Caki2 (cell line): ENCODE results near the gene PALB2. TPM values are rescaled to one million over a fixed set of nuclear protein-coding genes. Genes with fewer than 3 reads are reported as not detected.
A peak's percentile ranks its signal among the peaks of the same experiment; 100 is the strongest.
"Not testable (repeated sequence)": the region's sequence is repeated elsewhere in the genome, so short reads cannot be mapped to it uniquely, and the experiment has no call there.

Source experiments
- DNase-seq: peaks from one replicate; pipeline ENCODE4 v3.0.0-alpha.2; 2015; ENCODE audit warnings: low read depth
- in situ Hi-C: cut with HindIII; loops from 2 replicates; pipeline ENCODE4 v1.10.0; 2016; ENCODE audit warnings: low sequenced_read_pairs, low pct_unique_long_range_greater_than_20kb, mixed read lengths
- total RNA-seq: library from RNA; depleted of rRNA; stranded (reverse); fragments of >200 nt; shearing (Covaris generic); gene quantifications from 2 replicates; pipeline ENCODE4 v1.2.3, GENCODE V29; 2014; ENCODE audit warnings: low replicate concordance

PALB2 gene
- total RNA-seq, 1 experiment from 2014 or later, result 8.0 TPM

DNA sequence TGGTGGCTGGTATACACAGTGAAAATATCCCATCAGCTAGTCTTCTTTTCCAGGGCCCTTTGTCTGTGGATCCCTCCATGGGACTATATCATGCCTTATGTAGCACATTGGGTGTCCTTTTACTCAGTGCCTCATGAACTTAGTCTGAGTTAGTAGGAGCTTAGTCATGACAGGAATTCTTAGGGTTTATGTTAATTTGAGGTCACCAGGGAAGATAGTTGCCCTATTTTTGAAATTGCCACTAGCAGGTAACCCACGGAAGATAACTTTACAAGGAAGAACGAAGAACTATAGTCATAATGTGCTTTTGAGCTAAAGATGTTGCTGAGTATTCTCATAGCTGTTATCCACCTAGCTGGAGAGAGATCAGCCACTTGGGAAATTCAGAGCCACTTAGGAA is 22.8 kb upstream of the PALB2 start:
- in situ Hi-C loops, result no loop called here
- no peak for DNase-seq

DNA sequence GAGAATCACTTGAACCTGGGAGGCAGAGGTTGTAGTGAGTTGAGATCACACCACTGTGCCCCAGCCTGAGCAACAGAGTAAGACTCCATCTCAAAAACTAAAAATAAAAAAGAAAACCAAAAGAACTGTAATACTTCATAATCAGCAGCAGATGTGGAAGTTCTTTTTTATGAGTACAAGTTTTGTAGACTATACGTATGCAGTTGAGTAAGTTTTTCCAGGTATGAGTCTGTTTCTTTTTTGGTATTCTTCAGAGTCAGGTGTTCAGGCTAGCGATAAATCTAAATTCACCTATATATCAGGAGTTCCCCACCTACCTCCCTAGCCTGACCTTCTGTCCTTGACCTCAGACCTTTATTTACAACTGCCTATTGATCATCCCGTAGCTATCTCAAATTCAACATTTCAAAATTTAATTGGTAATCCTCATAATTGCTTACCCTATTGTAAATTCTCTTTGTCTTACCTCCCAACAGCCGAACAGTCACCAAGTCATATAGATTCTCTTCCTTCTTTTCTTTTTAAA is 10.9 kb upstream of the PALB2 start:
- in situ Hi-C loops, result no loop called here
- no peak for DNase-seq

DNA sequence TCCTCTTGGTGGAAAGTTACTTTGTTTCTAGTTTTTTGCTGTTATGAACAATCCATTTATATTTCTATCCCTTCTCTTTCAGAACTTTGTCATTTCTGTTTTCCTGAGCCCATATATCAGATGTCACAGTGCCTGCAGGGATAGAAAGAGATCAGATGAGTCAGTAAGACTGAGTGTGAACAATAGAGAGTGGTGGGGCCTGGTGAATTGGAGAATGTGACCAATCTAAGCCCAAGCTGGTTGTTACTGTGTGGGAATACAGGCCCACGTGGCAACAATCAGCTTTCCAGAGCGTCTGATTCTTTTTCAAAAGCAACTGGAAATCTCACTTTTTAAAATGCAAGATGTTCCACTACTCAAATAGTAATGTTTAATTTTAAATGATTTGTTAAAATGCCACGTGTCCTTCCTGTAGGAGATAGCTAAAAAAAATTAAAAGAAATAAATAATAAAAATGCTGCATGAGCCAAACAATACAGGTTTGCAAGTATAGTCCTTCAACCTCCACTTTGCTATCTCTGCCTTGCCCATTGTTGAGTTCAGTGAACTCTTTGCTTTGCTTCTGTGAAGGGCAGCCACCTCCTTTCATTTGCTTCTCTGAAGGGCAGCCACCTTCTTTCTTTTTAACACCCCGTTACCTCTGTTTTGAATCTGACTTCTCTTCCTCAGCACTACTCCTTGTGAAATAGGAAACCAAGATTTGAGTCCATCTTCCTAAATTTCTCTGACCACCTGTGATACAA is 9.7 kb upstream of the PALB2 start:
- in situ Hi-C loops, result no loop called here
- no peak for DNase-seq

DNA sequence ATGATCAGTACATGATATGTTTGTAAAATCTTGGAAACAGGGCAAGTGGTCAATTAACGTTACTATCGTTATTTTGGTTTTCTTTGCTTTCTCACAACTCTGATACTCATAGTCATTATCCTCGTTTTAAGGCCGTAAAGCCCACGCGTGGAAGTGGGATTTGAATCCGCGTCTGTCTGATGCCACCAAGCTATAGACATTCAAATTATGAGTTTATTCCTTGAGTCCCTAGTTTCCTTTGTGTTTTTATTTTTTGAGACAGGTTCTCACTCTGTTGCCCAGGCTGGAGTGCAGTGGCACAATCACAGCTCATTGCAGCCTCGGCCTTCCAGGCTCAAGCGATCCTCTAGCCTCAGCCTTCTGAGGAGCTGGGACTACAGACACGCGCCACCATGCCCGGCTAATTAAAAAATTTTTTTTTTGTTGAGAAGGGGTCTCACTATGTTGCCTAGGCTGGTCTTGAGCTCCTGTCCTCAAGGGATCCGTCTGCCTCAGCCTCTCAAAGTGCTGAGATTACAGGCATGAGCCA is 1.2 kb upstream of the PALB2 start:
- DNase-seq, result no peak
- in situ Hi-C loops, result no loop called here

DNA sequence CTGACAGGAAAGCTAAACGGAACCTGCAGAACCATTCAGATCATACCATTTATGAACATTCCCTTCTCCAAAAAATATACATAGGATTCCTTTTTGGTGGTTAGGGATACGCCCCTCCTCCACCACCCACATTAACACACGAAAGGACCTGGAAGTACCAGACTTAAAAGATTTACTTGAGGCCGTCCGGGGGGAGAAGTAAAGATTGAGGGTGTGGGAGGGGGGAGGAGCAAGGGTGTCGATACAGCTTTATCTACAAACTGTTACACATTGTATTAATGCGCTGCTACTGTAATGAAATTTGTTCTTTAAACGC is 537 bp downstream of the PALB2 start:
- in situ Hi-C loops, result no loop called here

DNA sequence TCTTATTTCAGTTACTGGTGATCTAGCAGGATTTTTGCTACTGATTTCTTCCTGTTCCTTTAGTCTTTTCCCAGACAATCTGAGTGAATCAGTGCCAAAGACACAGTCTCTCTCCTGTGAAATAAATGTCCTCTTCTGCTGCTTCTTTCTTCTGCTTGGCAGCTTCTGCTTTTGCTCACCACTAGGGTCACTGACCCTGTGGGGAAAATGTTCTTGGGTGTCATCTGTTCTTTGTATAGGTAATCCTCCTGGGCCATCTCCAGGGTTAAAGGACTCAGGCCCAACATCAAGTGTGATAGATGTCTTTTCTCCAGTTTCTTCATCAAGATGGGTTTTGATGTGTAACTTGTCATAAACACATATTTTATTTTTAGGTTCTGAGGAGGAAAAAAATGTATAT is 5.2 kb downstream of the PALB2 start:
- in situ Hi-C loops, result no loop called here

More for the DNA sequence above, 537 bp downstream of the PALB2 start:
- no peak for DNase-seq

DNA sequence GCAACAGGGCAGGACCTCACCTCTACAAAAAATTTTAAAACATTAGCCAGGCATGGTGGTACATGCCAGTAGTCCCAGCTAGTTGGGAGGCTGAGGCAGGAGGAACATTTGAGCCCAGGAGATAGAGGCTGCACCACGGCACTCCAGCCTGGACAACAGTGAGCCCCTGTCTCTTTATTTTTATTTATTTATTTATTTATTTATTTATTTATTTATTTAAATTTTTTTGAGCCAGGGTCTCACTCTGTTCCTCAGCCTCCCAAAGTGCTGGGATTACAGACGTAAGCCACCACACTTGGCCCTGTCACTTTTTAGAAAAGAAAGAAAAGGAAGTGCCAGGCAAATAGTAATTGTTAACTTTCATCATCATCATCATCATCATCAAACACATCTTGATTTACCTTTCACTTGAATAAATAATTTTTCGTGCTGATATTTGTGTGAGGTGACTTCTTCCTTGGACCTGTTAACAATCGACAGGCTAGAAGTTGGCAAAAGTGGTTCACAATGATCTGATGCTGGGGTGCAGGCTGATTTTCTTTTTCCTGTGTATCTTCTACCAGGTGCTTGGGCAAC is 6.6 kb downstream of the PALB2 start:
- no peak for DNase-seq
- in situ Hi-C loops, result no loop called here

More for the DNA sequence above, 5.2 kb downstream of the PALB2 start:
- DNase-seq, result no peak

DNA sequence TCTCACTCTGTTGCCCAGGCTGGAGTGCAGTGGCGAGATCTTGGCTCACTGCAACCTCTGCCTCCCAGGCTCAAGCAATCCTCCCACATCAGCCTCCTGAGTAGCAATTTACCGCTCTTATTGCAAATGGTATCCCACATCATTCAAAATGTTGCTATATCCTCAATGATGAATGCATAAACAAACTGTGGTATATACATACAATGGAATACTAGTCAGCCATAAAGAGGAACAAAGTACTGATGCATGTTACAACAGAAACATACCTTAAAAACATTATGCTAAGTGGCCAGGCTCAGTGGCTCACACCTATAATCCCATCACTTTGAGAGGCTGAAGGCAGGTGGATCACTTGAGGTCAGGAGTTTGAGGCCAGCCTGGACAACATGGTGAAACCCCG is 9.2 kb downstream of the PALB2 start:
- DNase-seq, in situ Hi-C loops: not testable (repeated sequence)

DNA sequence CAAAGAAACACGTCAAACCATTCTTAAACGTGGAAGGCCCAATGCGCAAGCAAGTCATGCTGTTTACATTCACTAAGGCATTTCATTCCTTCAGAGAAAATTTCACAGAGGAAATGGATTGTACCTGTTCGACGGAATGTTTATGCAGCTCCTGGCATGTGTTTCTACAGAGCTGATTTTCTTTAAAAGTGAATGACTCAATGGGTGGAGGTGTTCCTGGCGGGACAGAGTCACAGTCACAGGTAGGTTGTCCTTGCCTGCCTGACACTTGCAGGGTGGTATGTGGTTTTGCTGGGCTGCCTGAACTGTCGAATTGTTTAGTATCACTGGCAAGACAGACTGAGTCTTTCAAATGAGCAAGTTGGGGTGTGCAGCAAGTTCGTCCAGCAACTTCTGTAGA is 11.6 kb downstream of the PALB2 start:
- in situ Hi-C loops, result no loop called here
- no peak for DNase-seq

DNA sequence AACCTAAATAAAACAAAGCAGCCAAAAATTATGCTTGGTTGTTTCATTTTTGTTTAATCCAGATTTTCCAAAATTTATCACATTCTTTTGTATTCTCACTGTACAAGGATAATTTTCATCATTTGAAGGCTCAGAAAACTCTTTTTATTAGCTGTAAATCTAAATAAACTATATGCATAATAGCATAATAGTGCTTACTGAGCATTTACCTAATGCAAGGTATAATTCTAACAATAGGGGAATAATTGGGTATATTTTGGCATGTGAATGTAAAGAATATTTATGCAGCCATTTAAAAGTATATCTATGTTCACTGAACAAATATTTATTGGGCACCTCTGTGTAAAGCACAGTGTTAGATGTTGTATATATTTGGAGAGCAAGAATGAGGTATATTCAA is 17.0 kb downstream of the PALB2 start:
- no peak for DNase-seq
- in situ Hi-C loops, result no loop called here

DNA sequence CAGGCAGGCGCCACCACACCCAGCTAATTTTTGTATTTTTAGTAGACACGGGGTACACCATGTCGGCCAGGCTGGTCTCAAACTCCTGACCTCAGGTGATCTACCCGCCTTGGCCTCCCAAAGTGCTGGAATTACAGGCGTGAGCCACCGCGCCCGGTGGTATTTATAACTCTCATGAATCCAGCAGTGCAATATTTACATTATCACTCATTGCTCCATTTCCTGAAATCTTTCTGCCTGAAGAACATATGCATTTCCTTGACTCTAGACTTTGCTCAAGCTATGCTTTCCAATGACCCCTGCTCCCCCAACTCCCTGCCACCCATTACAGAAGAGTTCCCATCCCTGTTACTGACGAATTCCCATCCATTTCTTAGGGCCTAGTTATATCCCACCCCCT is 25.3 kb downstream of the PALB2 start:
- in situ Hi-C loops, result no loop called here
- DNase-seq, result no peak

DNA sequence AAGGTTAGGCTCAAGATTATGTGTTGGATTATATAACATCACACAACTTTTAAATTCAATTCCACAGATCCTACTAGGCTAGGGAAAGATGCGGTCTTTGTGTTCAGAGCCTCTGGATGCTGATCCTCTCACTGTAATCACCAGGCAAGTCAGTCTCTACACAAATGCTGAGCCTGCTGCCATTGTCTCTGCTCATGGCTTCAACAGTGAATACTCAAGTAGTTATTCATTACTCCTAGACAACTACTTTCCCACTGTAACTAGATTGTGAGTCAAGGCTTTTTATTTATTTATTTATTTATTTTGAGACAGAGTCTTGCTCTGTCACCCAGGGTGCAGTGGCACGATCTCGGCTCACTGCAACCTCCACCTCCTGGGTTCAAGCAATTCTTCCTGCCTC is 29.2 kb downstream of the PALB2 start:
- in situ Hi-C loops, result no loop called here
- DNase-seq, result peak; percentile 64

DNA sequence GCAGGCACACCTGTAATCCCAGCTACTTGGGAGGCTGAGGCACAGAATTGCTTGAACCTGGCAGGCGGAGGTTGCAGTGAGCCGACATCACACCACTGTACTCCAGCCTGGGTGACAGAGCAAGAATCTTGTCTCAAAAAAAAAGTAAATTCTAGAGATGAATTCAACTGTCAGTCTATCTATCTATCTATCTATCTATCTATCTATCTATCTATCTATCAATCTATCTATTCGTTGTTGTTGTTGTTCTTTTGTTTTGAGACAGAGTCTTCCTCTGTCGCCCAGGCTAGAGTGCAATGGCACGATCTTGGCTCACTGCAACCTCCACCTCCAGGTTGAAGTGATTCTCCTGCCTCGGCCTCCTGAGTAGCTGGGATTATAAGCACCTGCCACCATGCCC is 30.2 kb downstream of the PALB2 start:
- in situ Hi-C loops, DNase-seq: not testable (repeated sequence)

DNA sequence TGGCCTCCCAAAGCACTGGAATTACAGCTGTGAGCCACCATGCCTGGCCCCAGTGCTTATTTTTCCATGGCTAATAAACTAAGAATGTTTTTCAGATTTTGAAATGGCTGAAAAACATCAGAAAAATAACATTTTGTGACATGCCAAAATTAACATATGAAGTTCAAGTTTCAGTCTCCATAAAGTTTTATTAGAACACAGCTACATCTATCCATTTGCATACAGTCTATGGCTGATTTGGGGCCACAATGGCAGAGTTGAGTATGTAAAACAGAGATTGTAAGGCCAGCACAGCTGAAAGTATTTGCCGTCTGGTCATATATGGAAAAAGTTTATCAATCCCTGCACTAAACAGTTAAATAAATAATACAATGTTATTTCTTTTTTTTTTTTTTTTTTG is 31.2 kb downstream of the PALB2 start:
- DNase-seq, result no peak
- in situ Hi-C loops, result no loop called here

DNA sequence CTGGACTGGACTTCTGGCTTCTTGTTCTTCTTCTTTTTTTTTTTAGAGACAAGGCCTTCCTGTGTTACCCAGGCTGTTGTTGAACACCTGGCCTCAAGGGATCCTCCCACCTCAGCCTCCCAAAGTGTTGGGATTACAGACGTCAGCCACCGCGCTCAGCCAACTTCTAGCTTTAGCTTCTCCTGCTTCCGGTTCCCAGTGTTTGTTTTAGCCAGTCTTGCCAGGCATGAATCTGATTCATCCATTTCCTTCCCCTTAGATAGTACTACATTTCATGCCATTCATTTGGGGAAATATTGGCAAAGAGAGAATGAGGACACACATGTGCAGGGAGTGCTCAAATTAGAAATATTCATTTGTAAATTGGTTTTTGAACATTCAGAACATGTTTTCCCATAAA is 32.9 kb downstream of the PALB2 start:
- peak; percentile 53 for DNase-seq
- in situ Hi-C loops, result no loop called here

DNA sequence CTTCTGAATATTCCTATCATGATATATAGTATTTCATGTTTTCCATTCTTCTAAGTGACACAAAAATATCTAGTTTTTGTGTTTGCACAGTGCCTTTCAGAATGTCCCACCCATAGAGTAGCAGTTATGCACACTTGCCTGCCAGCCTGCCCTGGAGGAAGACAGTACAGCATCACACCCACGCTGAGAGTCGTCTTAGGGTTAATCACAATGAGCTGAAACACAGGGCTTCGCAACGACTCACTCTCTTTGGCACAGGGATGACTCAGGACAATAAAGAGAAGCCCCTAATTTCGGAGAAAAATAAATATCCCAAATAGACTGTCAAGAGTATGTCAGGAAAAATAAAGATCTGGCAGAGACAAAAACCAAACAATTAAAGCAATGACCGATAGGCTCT is 33.4 kb downstream of the PALB2 start:
- DNase-seq, result no peak
- in situ Hi-C loops, result no loop called here

DNA sequence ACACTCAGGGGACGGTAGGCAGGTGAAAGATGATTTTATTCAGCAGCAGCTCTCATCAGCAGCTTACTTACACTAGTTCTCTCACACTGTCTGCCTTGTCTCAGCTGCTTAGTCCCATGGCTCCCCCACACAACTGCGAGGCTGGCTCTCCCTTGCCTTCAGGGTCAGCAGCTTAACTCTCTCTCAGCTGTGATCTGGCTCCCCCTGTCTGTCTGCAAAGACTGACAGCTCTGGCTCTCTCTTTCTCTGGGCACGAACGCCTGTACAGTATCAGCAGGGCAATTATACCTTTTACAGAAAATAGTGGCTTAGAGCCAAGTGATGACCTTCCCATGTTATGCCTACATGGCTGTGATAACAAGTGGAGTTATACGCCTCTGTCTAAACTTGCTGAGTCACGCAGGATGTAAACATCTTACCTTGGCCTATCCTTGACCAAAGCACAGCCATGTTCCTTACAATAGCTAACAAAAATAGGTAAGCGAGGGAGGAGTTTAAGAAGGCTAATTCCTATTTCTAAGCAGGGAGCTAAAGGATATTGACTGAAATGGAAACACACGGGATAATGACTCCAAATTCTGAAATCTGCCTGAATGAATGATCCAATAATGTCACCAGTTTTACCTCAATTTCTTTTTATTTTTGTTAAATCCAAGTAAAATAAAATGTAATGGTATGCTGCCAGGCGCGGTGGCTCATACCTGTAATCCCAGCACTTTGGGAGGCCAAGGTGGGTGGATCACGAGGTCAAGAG is 43.9 kb downstream of the PALB2 start:
- in situ Hi-C loops, result no loop called here
- peak; percentile 64 for DNase-seq

DNA sequence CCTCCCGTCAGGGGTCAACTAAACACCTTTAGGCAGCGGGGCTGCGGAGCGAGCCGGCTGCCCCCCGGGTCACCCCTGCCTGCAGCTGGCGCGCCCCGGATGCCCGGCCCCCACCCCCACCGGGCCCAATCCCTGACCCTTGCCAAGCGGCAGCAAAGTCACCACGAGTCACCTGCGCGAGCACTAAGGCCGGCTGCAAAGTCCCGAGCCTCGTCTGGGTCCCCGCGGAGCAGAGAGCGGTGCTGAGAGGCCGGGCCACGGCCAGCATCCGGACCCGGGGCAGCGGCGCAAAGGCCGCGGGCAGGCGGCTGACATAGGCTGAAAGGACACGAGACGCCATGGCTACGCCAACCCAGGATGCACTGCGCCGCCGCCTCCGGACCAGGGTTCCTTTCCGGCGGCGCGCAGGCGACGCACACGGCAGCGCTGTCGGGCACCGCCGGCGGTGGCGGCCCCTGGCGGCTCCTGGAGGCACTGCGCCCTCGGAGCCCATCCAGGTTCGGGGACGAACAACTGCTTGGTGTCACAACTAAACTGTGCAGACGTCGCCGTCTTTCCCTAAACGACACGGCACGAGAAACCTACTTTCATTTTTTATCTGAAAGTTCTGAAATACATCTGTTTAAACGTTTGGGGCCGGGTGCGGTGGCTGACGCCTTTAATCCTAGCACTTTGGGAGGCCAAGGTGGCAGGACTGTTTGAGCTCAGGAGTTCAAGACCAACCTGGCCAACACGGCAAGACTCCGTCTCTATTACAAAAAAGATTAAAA is 45.0 kb downstream of the PALB2 start, which contains the start of gene NDUFAB1:
Gene NDUFAB1, minus strand, starts transcription at position 366 of the 770 bp plus-strand sequence. Its CDS starts 26 bp downstream, at position 340.
- peak; percentile 88 for DNase-seq
- in situ Hi-C loops, result no loop called here
